Upper lobe of right lung (tissue), 1 donor: ENCODE measurements around the gene MACIR. TPM values are rescaled to one million over a fixed set of nuclear protein-coding genes. Genes with fewer than 3 reads are reported as not detected.

Experiments used
- ATAC-seq: fragments of 200-7000 bp; cut with Tn5 transposase; one replicate; pipeline ENCODE4 v1.9.1; 2020; ENCODE audit warnings: mild to moderate bottlenecking, moderate library complexity
- DNase-seq: peaks from one replicate; pipeline ENCODE4 v3.0.0-alpha.2; 2020
- H3K27ac ChIP-seq: fragments of 200-600 bp; one replicate; pipeline ENCODE4 v1.8.0; 2022
- H3K27me3 ChIP-seq: fragments of 200-600 bp; one replicate; pipeline ENCODE4 v1.8.0; 2022; ENCODE audit warnings: mild to moderate bottlenecking
- H3K36me3 ChIP-seq: fragments of 200-600 bp; one replicate; pipeline ENCODE4 v1.8.0; 2022
- H3K4me1 ChIP-seq: fragments of 200-600 bp; one replicate; pipeline ENCODE4 v1.8.0; 2022
- H3K4me3 ChIP-seq: fragments of 200-600 bp; one replicate; pipeline ENCODE4 v1.8.0; 2022; ENCODE audit warnings: mild to moderate bottlenecking
- H3K9me3 ChIP-seq: fragments of 200-600 bp; one replicate; pipeline ENCODE4 v1.8.0; 2022
- CTCF ChIP-seq: fragments of 200-600 bp; IDR thresholded peaks from one replicate; pipeline ENCODE4 v1.8.0; 2022; ENCODE audit warnings: antibody characterized with exemption
- intact Hi-C: fragments of 100-400 bp; cut with DNase I; formaldehyde crosslinking; loops from one replicate; pipeline ENCODE4 v1.11.0; 2022
- total RNA-seq: library from RNA; stranded (reverse); fragmentation: NEBNext Ultra II Directional; extraction: Animal tissue kit (Norgen Biotek cat#: 25700); gene quantifications from one replicate; pipeline ENCODE4 v1.2.1, GENCODE V29; 2021
- donor health status: DM: no; HTN: yes; CAD: no; lungs with severe emphysema.

MACIR gene
- total RNA-seq, 1 donor from 2014 or later = 4.2 TPM

GRCh38 chr5:103249068-103249467, 9.5 kb upstream of the MACIR start:
- no peaks in the 10 kb centered on the region for H3K36me3 ChIP-seq
- intact Hi-C loops = no loop called here
- H3K4me1 ChIP-seq = no peaks in the 10 kb centered on the region
- H3K27ac ChIP-seq = no peak overlapping the region
- DNase-seq = no peak
- H3K4me3 ChIP-seq = no peak overlapping the region
- ATAC-seq = no peak
- TF ChIP-seq CTCF = no peak
- H3K27me3 ChIP-seq = no peaks in the 10 kb centered on the region
- no peaks in the 10 kb centered on the region for H3K9me3 ChIP-seq

- intact Hi-C loops = no loop called here
- Histone ChIP-seq H3K4me1 (peaks cover 4% of the 10 kb centered on the region), H3K36me3 (no peaks in the 10 kb centered on the region), H3K9me3 (no peaks in the 10 kb centered on the region), H3K4me3 (no peak overlapping the region), H3K27me3 (no peaks in the 10 kb centered on the region), H3K27ac (no peak overlapping the region)
- TF ChIP-seq CTCF = no peak
- DNase-seq = no peak
- ATAC-seq = no peak
These were observed 3.6 kb upstream of the MACIR start for GRCh38 chr5:103254921-103255320.

GRCh38 chr5:103255691-103256090, 2.9 kb upstream of the MACIR start:
- no peaks in the 10 kb centered on the region for H3K36me3 ChIP-seq
- no peaks in the 10 kb centered on the region for H3K9me3 ChIP-seq
- intact Hi-C loops = no loop called here
- no peak for ATAC-seq
- peaks cover 4% of the 10 kb centered on the region for H3K4me1 ChIP-seq
- H3K27ac ChIP-seq = no peak overlapping the region
- TF ChIP-seq CTCF = no peak
- no peak overlapping the region for H3K4me3 ChIP-seq
- no peaks in the 10 kb centered on the region for H3K27me3 ChIP-seq
- no peak for DNase-seq

GRCh38 chr5:103256178-103256577, 2.4 kb upstream of the MACIR start:
- Histone ChIP-seq H3K36me3 (no peaks in the 10 kb centered on the region), H3K9me3 (no peaks in the 10 kb centered on the region), H3K4me3 (no peak overlapping the region), H3K27ac (no peak overlapping the region), H3K4me1 (peaks cover 4% of the 10 kb centered on the region), H3K27me3 (no peaks in the 10 kb centered on the region)
- TF ChIP-seq CTCF = no peak
- DNase-seq (no peak), ATAC-seq (no peak)
- intact Hi-C loops = no loop called here

GRCh38 chr5:103258957-103259704, 568 bp downstream of the MACIR start:
- Histone ChIP-seq H3K4me3 (peak overlapping the region; percentile 96), H3K36me3 (no peaks in the 10 kb centered on the region), H3K27ac (peak overlapping the region; percentile 81), H3K27me3 (no peaks in the 10 kb centered on the region), H3K9me3 (no peaks in the 10 kb centered on the region), H3K4me1 (peaks cover 4% of the 10 kb centered on the region)
- no peak for TF ChIP-seq CTCF
- intact Hi-C loops = no loop called here
- ATAC-seq (peak; percentile 56), DNase-seq (peak; percentile 84)
